Left lung (tissue), 10 donors: Measurements from ENCODE around the gene PPM1J. TPM values are rescaled to one million over a fixed set of nuclear protein-coding genes. Genes with fewer than 3 reads are reported as not detected.

ENCODE experiments used
- ATAC-seq: fragments of 200-7000 bp; cut with Tn5 transposase; one replicate; pipeline ENCODE4 v1.9.1; 2020; ENCODE audit warnings: moderate library complexity
- DNase-seq, 4 donors: peaks; one replicate each; pipeline ENCODE4 v3.0.0-alpha.2; 2013 to 2020
- H3K27ac ChIP-seq, 2 donors: fragments of 200-600 bp; sonication (generic) in 1 of 2; one replicate each; pipeline versions ENCODE4 v1.5.0 to v1.8.0; 2020 to 2021
- H3K27me3 ChIP-seq, 2 donors: fragments of 200-600 bp; sonication (generic) in 1 of 2; one replicate each; pipeline versions ENCODE4 v1.5.0 to v1.8.0; 2020 to 2021
- H3K36me3 ChIP-seq, 2 donors: fragments of 200-600 bp; sonication (generic) in 1 of 2; one replicate each; pipeline versions ENCODE4 v1.5.0 to v1.8.0; 2020 to 2021
- H3K4me1 ChIP-seq, 2 donors: fragments of 200-600 bp; one replicate each; pipeline ENCODE4 v1.8.0; 2021
- H3K4me3 ChIP-seq, 2 donors: fragments of 200-600 bp; sonication (generic) in 1 of 2; one replicate each; pipeline versions ENCODE4 v1.5.0 to v1.8.0; 2020 to 2021; ENCODE audit warnings: mild to moderate bottlenecking in 1 of 2
- H3K9me3 ChIP-seq, 2 donors: fragments of 200-600 bp; sonication (generic) in 1 of 2; one replicate each; pipeline versions ENCODE4 v1.5.0 to v1.8.0; 2020 to 2021
- intact Hi-C, 2 donors: fragments of 100-400 bp; cut with DNase I; formaldehyde crosslinking; loops; one replicate each; pipeline versions ENCODE4 v1.11.2 to v1.14.2; 2022
- polyA plus RNA-seq, 6 donors: library from polyadenylated mRNA; unstranded; fragments of 120-200 nt; gene quantifications; one replicate each; pipeline ENCODE4 v1.2.1, GENCODE V29; 2013; ENCODE audit not compliant: insufficient read length in 6 of 6
- total RNA-seq, 2 donors: library from RNA; stranded (reverse); fragmentation: NEBNext Ultra II Directional; extraction: Animal tissue kit (Norgen Biotek cat#: 25700); gene quantifications; one replicate each; pipeline ENCODE4 v1.2.1, GENCODE V29; 2021
- TF ChIP-seq, protein P1 (sequence below), 2 donors: fragments of 200-600 bp; sonication (generic) in 1 of 2; IDR thresholded peaks; one replicate each; pipeline versions ENCODE4 v1.5.0 to v1.8.0; 2021; ENCODE audit warnings: antibody characterized with exemption in 2 of 2
- donor health status: DM: no; HTN: yes; CAD: no.
- donor health status: DM: no; HTN: no; CAD: no.

Gene PPM1J
- total and polyA plus RNA-seq, 8 donors, result 0.47 to 0.93 (median 0.65) TPM

GRCh38 chr1:112711670-112712069, 3.5 kb downstream of the PPM1J start:
- intact Hi-C loops, result no loop called here
- Histone ChIP-seq H3K4me3 (no peak overlapping the region), H3K4me1 (peaks cover 13 to 36% of the 10 kb centered on the region in 2 donors), H3K36me3 (no peaks in the 10 kb centered on the region), H3K27me3 (peaks cover 0 to 25% of the 10 kb centered on the region in 2 donors), H3K9me3 (no peaks in the 10 kb centered on the region), H3K27ac (no peak overlapping the region)
- TF ChIP-seq, protein P1, sequence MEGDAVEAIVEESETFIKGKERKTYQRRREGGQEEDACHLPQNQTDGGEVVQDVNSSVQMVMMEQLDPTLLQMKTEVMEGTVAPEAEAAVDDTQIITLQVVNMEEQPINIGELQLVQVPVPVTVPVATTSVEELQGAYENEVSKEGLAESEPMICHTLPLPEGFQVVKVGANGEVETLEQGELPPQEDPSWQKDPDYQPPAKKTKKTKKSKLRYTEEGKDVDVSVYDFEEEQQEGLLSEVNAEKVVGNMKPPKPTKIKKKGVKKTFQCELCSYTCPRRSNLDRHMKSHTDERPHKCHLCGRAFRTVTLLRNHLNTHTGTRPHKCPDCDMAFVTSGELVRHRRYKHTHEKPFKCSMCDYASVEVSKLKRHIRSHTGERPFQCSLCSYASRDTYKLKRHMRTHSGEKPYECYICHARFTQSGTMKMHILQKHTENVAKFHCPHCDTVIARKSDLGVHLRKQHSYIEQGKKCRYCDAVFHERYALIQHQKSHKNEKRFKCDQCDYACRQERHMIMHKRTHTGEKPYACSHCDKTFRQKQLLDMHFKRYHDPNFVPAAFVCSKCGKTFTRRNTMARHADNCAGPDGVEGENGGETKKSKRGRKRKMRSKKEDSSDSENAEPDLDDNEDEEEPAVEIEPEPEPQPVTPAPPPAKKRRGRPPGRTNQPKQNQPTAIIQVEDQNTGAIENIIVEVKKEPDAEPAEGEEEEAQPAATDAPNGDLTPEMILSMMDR (IDR thresholded peaks at IDR 0.05), result no peak
- no peak for ATAC-seq
- DNase-seq, result no peak

GRCh38 chr1:112711041-112711440, 4.1 kb downstream of the PPM1J start:
- no peak for DNase-seq
- H3K4me1 ChIP-seq, result peaks cover 12 to 30% of the 10 kb centered on the region in 2 donors
- TF ChIP-seq, protein P1 (IDR thresholded peaks at IDR 0.05), result no peak
- no peak for ATAC-seq
- H3K27me3 ChIP-seq, result peaks cover 0 to 30% of the 10 kb centered on the region in 2 donors
- H3K27ac ChIP-seq, result no peak overlapping the region
- H3K9me3 ChIP-seq, result no peaks in the 10 kb centered on the region
- no peak overlapping the region for H3K4me3 ChIP-seq
- intact Hi-C loops, result no loop called here
- no peaks in the 10 kb centered on the region for H3K36me3 ChIP-seq

DNA sequence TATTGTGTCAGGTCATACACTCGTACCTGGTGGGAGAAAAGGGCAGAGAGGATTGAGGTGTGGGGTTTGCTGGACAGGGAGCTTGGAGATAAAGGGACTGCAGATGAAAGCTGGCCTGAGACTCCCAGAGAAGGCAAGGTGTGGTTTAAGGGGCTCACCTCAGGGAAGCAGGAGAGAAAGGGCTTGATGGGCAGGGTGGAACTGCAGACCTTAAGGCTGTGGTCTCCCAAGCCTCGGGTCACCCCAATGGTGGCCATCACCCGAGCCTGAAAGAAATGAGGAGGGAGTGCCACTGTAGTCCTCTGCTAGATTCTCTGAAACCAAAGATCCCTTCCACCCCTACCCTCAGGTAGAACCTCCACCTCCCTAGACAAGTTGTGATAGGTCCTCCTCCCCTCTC, 4.5 kb downstream of the PPM1J start:
- H3K9me3 ChIP-seq, result no peaks in the 10 kb centered on the region
- TF ChIP-seq, protein P1 (IDR thresholded peaks at IDR 0.05), result no peak
- DNase-seq (no peak), ATAC-seq (no peak)
- H3K4me1 ChIP-seq, result peaks cover 12 to 30% of the 10 kb centered on the region in 2 donors
- peaks cover 0 to 34% of the 10 kb centered on the region in 2 donors for H3K27me3 ChIP-seq
- intact Hi-C loops, result no loop called here
- no peaks in the 10 kb centered on the region for H3K36me3 ChIP-seq
- no peak overlapping the region for H3K27ac ChIP-seq
- H3K4me3 ChIP-seq, result no peak overlapping the region

DNA sequence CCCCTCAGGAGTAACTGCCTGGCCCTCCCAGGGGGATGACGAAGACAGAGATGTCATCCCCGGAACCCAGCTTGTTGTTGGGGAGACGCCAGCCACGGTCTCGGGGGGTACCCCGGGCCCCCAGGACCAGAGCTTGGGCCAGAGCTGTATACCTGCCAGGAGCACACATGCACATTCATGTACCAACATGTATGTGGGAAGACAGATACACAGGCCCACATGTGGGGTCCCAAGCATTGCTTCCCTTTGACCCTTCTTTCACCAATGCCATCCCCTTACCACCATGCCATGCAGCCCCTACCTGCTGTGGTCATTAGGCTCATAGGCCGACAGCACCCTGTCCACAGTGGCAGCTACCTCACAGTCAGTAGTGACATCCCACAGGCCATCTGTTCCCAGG, 5.0 kb downstream of the PPM1J start:
- intact Hi-C loops, result no loop called here
- H3K4me1 ChIP-seq, result peaks cover 16 to 33% of the 10 kb centered on the region in 2 donors
- peaks cover 0 to 37% of the 10 kb centered on the region in 2 donors for H3K27me3 ChIP-seq
- H3K4me3 ChIP-seq, result no peak overlapping the region
- ATAC-seq (no peak), DNase-seq (no peak)
- no peaks in the 10 kb centered on the region for H3K36me3 ChIP-seq
- H3K27ac ChIP-seq, result no peak overlapping the region
- TF ChIP-seq, protein P1 (IDR thresholded peaks at IDR 0.05), result no peak
- H3K9me3 ChIP-seq, result no peaks in the 10 kb centered on the region

DNA sequence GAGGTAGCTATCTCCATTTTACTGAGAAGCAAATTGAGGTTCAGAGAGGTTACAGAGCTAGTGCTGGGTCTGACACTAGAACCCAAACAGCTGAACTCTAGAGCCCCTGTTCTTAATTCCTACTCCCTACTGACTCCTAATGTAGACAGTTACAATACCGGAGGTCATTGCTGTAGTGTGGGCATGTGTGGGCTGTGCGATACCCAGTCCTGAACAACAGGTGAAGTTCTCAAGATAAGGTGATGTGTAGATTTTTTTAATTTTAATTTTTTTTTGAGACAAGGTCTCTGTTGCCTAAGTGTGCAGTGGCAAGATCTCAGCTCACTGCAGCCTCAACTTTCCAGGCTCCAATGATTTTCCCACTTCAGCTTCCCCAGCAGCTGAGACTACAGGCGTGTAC, 6.6 kb downstream of the PPM1J start:
- no peak for DNase-seq
- Histone ChIP-seq H3K27ac (no peak overlapping the region), H3K36me3 (no peaks in the 10 kb centered on the region), H3K27me3 (peaks cover 0 to 26% of the 10 kb centered on the region in 2 donors), H3K9me3 (no peaks in the 10 kb centered on the region), H3K4me1 (peaks cover 26 to 35% of the 10 kb centered on the region in 2 donors), H3K4me3 (no peak overlapping the region)
- no peak for ATAC-seq
- TF ChIP-seq, protein P1 (IDR thresholded peaks at IDR 0.05), result no peak
- intact Hi-C loops, result loop anchor here in 1 of 2 donors (10.0 kb wide), 2 partner anchors 84 to 314 kb away; partner anchors contain the start of gene CTTNBP2NL
